CD14-positive monocyte (primary cell): ENCODE data around the gene SOX15. TPM values are rescaled to one million over a fixed set of nuclear protein-coding genes. Genes with fewer than 3 reads are reported as not detected.

Experiments used
- DNase-seq, 3 donors: peaks; one replicate each; pipeline ENCODE4 v3.0.0-alpha.2; 2011 to 2022
- H2AFZ ChIP-seq: 2 replicates; pipeline ENCODE4 v1.6.0; 2012; ENCODE audit warnings: mild to moderate bottlenecking, low read depth, low read length, inconsistent platforms; ENCODE audit not compliant: insufficient read depth, poor library complexity, severe bottlenecking
- H3K27ac ChIP-seq, 2 donors: 1 replicate in 1 of 2; 2 replicates in 1 of 2; pipeline ENCODE4 v1.5.1; 2012 to 2013; ENCODE audit warnings: low read length in 2 of 2, control low read depth in 1 of 2, inconsistent platforms in 1 of 2, low read depth in 1 of 2, mild to moderate bottlenecking in 1 of 2
- H3K27me3 ChIP-seq, 2 donors: one replicate each; pipeline versions ENCODE4 v1.6.0 to v1.6.1; 2011 to 2013; ENCODE audit warnings: low read length in 2 of 2; ENCODE audit not compliant: control insufficient read depth in 2 of 2, insufficient read depth in 2 of 2
- H3K36me3 ChIP-seq, 2 donors: replicated peaks in 1 of 2; 1 replicate in 1 of 2; 2 replicates in 1 of 2; pipeline versions ENCODE4 v1.5.1 to v1.6.1; 2012 to 2013; ENCODE audit warnings: low read length in 2 of 2, control low read depth in 1 of 2, inconsistent platforms in 1 of 2, mild to moderate bottlenecking in 1 of 2; ENCODE audit not compliant: insufficient read depth in 2 of 2, control insufficient read depth in 1 of 2
- H3K4me1 ChIP-seq, 2 donors: 1 replicate in 1 of 2; 2 replicates in 1 of 2; pipeline versions ENCODE4 v1.5.1 to v1.6.1; 2012 to 2013; ENCODE audit warnings: low read length in 2 of 2, control low read depth in 1 of 2, inconsistent platforms in 1 of 2, mild to moderate bottlenecking in 1 of 2, moderate library complexity in 1 of 2; ENCODE audit not compliant: insufficient read depth in 2 of 2, control insufficient read depth in 1 of 2
- H3K4me2 ChIP-seq: replicated peaks from 2 replicates; pipeline ENCODE3; 2012; ENCODE audit warnings: low read length, moderate library complexity, mild to moderate bottlenecking; ENCODE audit not compliant: poor library complexity, severe bottlenecking; ENCODE audit errors: extremely low read depth
- H3K4me3 ChIP-seq, 3 experiments: fragments of 200-600 bp in 1 of 3; sonication (generic) in 1 of 3; replicated peaks in 1 of 3; 1 replicate in 2 of 3; 2 replicates in 1 of 3; pipeline ENCODE4 v1.5.1; 2011 to 2013; ENCODE audit warnings: low read length in 3 of 3, mild to moderate bottlenecking in 3 of 3, control low read depth in 2 of 3, low read depth in 2 of 3, inconsistent platforms in 1 of 3, moderate library complexity in 1 of 3
- H3K79me2 ChIP-seq: 2 replicates; pipeline ENCODE4 v1.6.0; 2012; ENCODE audit warnings: mild to moderate bottlenecking, control low read depth, inconsistent platforms, low read length, moderate library complexity; ENCODE audit not compliant: insufficient read depth
- H3K9ac ChIP-seq: 2 replicates; pipeline ENCODE4 v1.6.0; 2017; ENCODE audit warnings: low read length, mild to moderate bottlenecking; ENCODE audit not compliant: insufficient read depth, poor library complexity, severe bottlenecking
- H3K9me3 ChIP-seq, 2 donors: replicated peaks in 1 of 2; 1 replicate in 1 of 2; 2 replicates in 1 of 2; pipeline versions ENCODE4 v1.5.1 to v1.6.1; 2012 to 2013; ENCODE audit warnings: low read length in 2 of 2, control low read depth in 1 of 2; ENCODE audit not compliant: control insufficient read depth in 1 of 2, insufficient read depth in 1 of 2
- H4K20me1 ChIP-seq: 2 replicates; pipeline ENCODE4 v1.6.0; 2012; ENCODE audit warnings: mild to moderate bottlenecking, low read length, control low read depth, moderate library complexity; ENCODE audit not compliant: insufficient read depth
- H3K27ac Mint-ChIP-seq, 7 donors: one replicate each; pipeline ENCODE4 v1.8.0; 2020; ENCODE audit warnings: mild to moderate bottlenecking in 7 of 7, mixed read lengths in 7 of 7, moderate library complexity in 6 of 7, inconsistent platforms in 2 of 7
- H3K27me3 Mint-ChIP-seq, 3 donors: one replicate each; pipeline ENCODE4 v1.8.0; 2021 to 2022; ENCODE audit warnings: low read depth in 3 of 3, mild to moderate bottlenecking in 3 of 3, mixed read lengths in 3 of 3, moderate library complexity in 3 of 3, inconsistent platforms in 1 of 3
- H3K36me3 Mint-ChIP-seq, 2 donors: one replicate each; pipeline ENCODE4 v1.8.0; 2020; ENCODE audit warnings: mixed read lengths in 2 of 2, inconsistent platforms in 1 of 2, mild to moderate bottlenecking in 1 of 2
- H3K4me1 Mint-ChIP-seq: one replicate; pipeline ENCODE4 v1.8.0; 2020; ENCODE audit warnings: mild to moderate bottlenecking, mixed read lengths
- H3K4me3 Mint-ChIP-seq, 2 donors: one replicate each; pipeline ENCODE4 v1.8.0; 2020; ENCODE audit warnings: mild to moderate bottlenecking in 2 of 2, mixed read lengths in 2 of 2, moderate library complexity in 1 of 2
- H3K9me3 Mint-ChIP-seq, 7 donors: one replicate each; pipeline ENCODE4 v1.8.0; 2020 to 2022; ENCODE audit warnings: mixed read lengths in 7 of 7, mild to moderate bottlenecking in 6 of 7, moderate library complexity in 6 of 7, inconsistent platforms in 2 of 7
- WGBS: methylation state at CpG from one replicate; pipeline ENCODE4 v1.1.5; 2013; ENCODE audit warnings: missing lambda C conversion rate; ENCODE audit not compliant: insufficient coverage; 5-methylcytosine and 5-hydroxymethylcytosine counted together
- intact Hi-C, 2 donors: fragments of 100-400 bp; cut with micrococcal nuclease; formaldehyde crosslinking; loops; one replicate each; pipeline versions ENCODE4 v1.15.0 to v1.15.1; 2023
- polyA plus RNA-seq, 3 donors: library from polyadenylated mRNA; depleted of rRNA in 1 of 3; unstranded in 2 of 3; stranded (reverse) in 1 of 3; fragments of 300-500 nt in 2 of 3; fragments of >200 nt in 1 of 3; fragmentation: Illumina TruSeq in 2 of 3; gene quantifications; 1 replicate in 2 of 3; 2 replicates in 1 of 3; pipeline ENCODE4 v1.2.3, GENCODE V29; 2012 to 2021
- TF ChIP-seq, protein P1 (sequence below): fragments of 200-600 bp; IDR thresholded peaks from one replicate; pipeline ENCODE4 v1.8.0; 2022; ENCODE audit warnings: antibody characterized with exemption, mild to moderate bottlenecking

The SOX15 gene
- polyA plus RNA-seq, 3 donors, result 0.86 to 1.2 (median 1.1) TPM

DNA sequence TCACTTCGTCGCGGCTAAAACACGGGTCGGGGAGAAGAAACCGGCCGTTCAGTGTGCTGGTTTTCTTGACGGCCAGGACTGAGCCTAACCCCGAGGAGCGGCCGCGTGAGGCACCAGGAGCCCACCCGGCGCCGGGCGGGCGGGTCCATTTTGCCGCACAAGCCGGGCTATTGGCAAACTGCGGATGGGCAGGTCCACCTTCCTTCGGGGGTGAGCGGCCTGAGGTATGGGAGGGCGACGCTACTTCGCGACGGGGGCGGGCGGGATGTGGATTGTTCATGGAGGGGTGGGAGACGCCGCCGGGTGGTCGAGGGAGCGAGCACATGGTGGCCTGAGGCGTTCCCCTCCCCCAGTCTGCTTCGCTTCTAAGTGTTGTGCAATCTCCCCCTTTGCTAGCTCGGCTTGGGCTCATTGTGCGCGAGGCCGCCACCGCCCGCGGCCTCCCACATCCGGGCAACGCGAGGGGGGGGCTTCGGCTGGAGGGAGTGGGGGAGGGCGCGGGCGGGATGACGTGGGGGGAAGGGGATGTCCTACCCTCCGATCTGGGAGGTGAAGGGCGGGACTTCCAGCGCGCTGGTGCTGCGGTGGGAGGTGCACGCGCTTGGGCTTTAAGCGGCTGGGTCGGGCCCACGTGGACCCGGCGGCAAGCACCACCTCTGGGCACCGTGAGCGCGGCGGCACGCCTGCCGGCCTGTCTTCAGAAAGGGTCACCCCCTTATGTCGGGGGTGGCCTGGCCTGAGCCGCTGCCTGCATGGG is 16.4 kb downstream of the SOX15 start:
- no peaks in the 10 kb centered on the region for H3K27me3 ChIP-seq
- Mint-ChIP-seq H3K4me3 (peak overlapping the region; percentile 97 to 98), H3K4me1 (peaks cover 61% of the 10 kb centered on the region), H3K9me3 (peaks cover 0 to 4% (median 0%) of the 10 kb centered on the region in 7 donors), H3K36me3 (peaks cover 77 to 86% of the 10 kb centered on the region in 2 donors), H3K27me3 (peaks cover 0 to 9% (median 2%) of the 10 kb centered on the region in 3 donors), H3K27ac (peak overlapping the region; percentile 98 to 100 (median 99))
- H3K4me2 ChIP-seq, result peak overlapping the region; percentile 91
- peak overlapping the region; percentile 99 for H3K9ac ChIP-seq
- peaks cover 55 to 60% of the 10 kb centered on the region in 2 donors for H3K4me1 ChIP-seq
- peak overlapping the region; percentile 60 to 100 (median 95) for H3K4me3 ChIP-seq
- TF ChIP-seq, protein P1, sequence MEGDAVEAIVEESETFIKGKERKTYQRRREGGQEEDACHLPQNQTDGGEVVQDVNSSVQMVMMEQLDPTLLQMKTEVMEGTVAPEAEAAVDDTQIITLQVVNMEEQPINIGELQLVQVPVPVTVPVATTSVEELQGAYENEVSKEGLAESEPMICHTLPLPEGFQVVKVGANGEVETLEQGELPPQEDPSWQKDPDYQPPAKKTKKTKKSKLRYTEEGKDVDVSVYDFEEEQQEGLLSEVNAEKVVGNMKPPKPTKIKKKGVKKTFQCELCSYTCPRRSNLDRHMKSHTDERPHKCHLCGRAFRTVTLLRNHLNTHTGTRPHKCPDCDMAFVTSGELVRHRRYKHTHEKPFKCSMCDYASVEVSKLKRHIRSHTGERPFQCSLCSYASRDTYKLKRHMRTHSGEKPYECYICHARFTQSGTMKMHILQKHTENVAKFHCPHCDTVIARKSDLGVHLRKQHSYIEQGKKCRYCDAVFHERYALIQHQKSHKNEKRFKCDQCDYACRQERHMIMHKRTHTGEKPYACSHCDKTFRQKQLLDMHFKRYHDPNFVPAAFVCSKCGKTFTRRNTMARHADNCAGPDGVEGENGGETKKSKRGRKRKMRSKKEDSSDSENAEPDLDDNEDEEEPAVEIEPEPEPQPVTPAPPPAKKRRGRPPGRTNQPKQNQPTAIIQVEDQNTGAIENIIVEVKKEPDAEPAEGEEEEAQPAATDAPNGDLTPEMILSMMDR, result no peak
- H3K36me3 ChIP-seq, result peaks cover 69 to 77% of the 10 kb centered on the region in 2 donors
- H4K20me1 ChIP-seq, result peaks cover 59% of the 10 kb centered on the region
- intact Hi-C loops, result loop anchor here (2.0 to 10.0 kb wide), 4 partner anchors 15 to 249 kb away; partner anchors contain the start of genes NEURL4 (in 1 of the 2), POLR2A (in 1 of the 2), SLC35G6 (in 1 of the 2) and TP53 (in 1 of the 2)
- no peaks in the 10 kb centered on the region for H3K9me3 ChIP-seq
- peak; percentile 88 to 96 (median 94) for DNase-seq
- 0% methylated on average over 60 of the region's 71 CpGs for WGBS
- peak overlapping the region; percentile 99 for H3K27ac ChIP-seq
- H2AFZ ChIP-seq, result no peak overlapping the region
- peaks cover 92% of the 10 kb centered on the region for H3K79me2 ChIP-seq

DNA sequence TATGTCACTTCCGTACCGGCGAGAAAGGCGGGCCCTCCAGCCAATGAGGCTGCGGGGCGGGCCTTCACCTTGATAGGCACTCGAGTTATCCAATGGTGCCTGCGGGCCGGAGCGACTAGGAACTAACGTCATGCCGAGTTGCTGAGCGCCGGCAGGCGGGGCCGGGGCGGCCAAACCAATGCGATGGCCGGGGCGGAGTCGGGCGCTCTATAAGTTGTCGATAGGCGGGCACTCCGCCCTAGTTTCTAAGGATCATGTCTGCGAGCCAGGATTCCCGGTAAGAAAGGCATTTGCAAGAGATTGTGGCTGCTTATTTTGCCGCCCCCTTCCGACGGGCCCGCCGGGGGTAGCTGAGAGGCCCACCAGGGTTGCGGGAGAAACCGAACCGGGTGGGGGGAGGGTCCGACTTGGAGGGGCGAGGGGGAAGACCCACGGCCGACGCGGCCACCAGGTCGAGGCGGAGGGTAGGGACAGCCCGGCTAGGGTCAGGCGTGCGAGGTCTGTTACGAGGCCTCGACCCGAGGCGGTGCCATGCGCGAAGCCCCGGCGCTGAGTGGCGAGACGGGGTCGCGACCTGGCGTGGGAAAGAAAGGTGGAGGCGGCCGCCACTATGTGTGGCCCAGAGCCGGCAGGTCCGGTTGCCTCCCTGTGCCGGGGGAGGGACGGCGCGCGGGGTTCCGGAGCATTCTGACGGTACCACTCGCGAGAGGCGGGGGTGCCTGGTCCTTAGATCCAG is 17.1 kb downstream of the SOX15 start:
- Histone ChIP-seq H3K36me3 (peaks cover 63 to 76% of the 10 kb centered on the region in 2 donors), H2AFZ (no peak overlapping the region), H3K4me3 (peak overlapping the region; percentile 60 to 100 (median 95)), H4K20me1 (peaks cover 51% of the 10 kb centered on the region), H3K27ac (peak overlapping the region; percentile 99), H3K4me2 (peak overlapping the region; percentile 91), H3K9ac (peak overlapping the region; percentile 99), H3K9me3 (no peaks in the 10 kb centered on the region), H3K27me3 (no peaks in the 10 kb centered on the region), H3K79me2 (peaks cover 90% of the 10 kb centered on the region), H3K4me1 (peaks cover 48 to 52% of the 10 kb centered on the region in 2 donors)
- WGBS, result under 1% methylated on average over 71 of the region's 73 CpGs
- peaks cover 0 to 9% (median 2%) of the 10 kb centered on the region in 3 donors for H3K27me3 Mint-ChIP-seq
- TF ChIP-seq, protein P1, result no peak
- H3K9me3 Mint-ChIP-seq, result peaks cover 0 to 4% (median 0%) of the 10 kb centered on the region in 7 donors
- H3K27ac Mint-ChIP-seq, result peak overlapping the region; percentile 98 to 100 (median 99)
- intact Hi-C loops, result loop anchor here (2.0 to 10.0 kb wide), 4 partner anchors 16 to 248 kb away; partner anchors contain the start of genes NEURL4 (in 1 of the 2), POLR2A (in 1 of the 2), SLC35G6 (in 1 of the 2) and TP53 (in 1 of the 2)
- peaks cover 71 to 84% of the 10 kb centered on the region in 2 donors for H3K36me3 Mint-ChIP-seq
- DNase-seq, result peak; percentile 99 to 100 (median 100)
- peak overlapping the region; percentile 97 to 98 for H3K4me3 Mint-ChIP-seq
- H3K4me1 Mint-ChIP-seq, result peaks cover 54% of the 10 kb centered on the region
